OCI-LY1 (cell line): ENCODE data around the gene UBQLNL.

Experiments
- H2AFZ ChIP-seq: fragments of 200-600 bp; sonication (generic), shearing (Covaris generic); 2 replicates; pipeline ENCODE4 v1.6.0; 2014; ENCODE audit warnings: antibody characterized with exemption, mild to moderate bottlenecking, low read length
- H3F3A ChIP-seq: fragments of 200-600 bp; sonication (generic), shearing (Covaris generic); 2 replicates; pipeline ENCODE4 v1.6.0; 2014; ENCODE audit warnings: mild to moderate bottlenecking, antibody characterized with exemption, low read length, moderate library complexity; ENCODE audit not compliant: insufficient read depth
- H3K27ac ChIP-seq: fragments of 200-600 bp; sonication (generic); 2 replicates; pipeline ENCODE4 v1.5.1; 2014; ENCODE audit warnings: low read length, mixed run types, mild to moderate bottlenecking, low read depth; ENCODE audit not compliant: poor library complexity, severe bottlenecking
- H3K27me3 ChIP-seq: fragments of 200-600 bp; sonication (generic); 2 replicates; pipeline ENCODE4 v1.6.0; 2014; ENCODE audit warnings: antibody characterized with exemption, mild to moderate bottlenecking, low read length, moderate library complexity; ENCODE audit not compliant: insufficient read depth
- H3K36me3 ChIP-seq: fragments of 200-600 bp; sonication (generic); 2 replicates; pipeline ENCODE4 v1.6.1; 2014; ENCODE audit warnings: mild to moderate bottlenecking, antibody characterized with exemption, low read length, moderate library complexity, mixed read lengths; ENCODE audit not compliant: insufficient read depth
- H3K4me1 ChIP-seq: fragments of 200-600 bp; sonication (generic); 2 replicates; pipeline ENCODE4 v1.5.1; 2014; ENCODE audit warnings: mild to moderate bottlenecking, low read length, moderate library complexity; ENCODE audit not compliant: insufficient read depth, severe bottlenecking
- H3K4me2 ChIP-seq: fragments of 200-600 bp; sonication (generic), shearing (Covaris generic); 2 replicates; pipeline ENCODE4 v1.6.1; 2014; ENCODE audit warnings: low read length
- H3K4me3 ChIP-seq: fragments of 200-600 bp; sonication (generic); 2 replicates; pipeline ENCODE4 v1.5.1; 2014; ENCODE audit warnings: low read length, low read depth, mild to moderate bottlenecking, mixed read lengths; ENCODE audit not compliant: poor library complexity, severe bottlenecking
- H3K79me2 ChIP-seq: fragments of 200-600 bp; shearing (Covaris generic); 2 replicates; pipeline ENCODE4 v1.6.1; 2016; ENCODE audit warnings: mixed run types, low read length, mixed read lengths; ENCODE audit not compliant: insufficient read depth
- H3K9ac ChIP-seq: fragments of 200-600 bp; sonication (generic), shearing (Covaris generic); 2 replicates; pipeline ENCODE4 v1.6.1; 2014; ENCODE audit warnings: mild to moderate bottlenecking, low read length, mixed read lengths
- H3K9me2 ChIP-seq: fragments of 200-600 bp; sonication (generic), shearing (Covaris generic); 2 replicates; pipeline ENCODE4 v1.6.1; 2014; ENCODE audit warnings: low read depth, mild to moderate bottlenecking, low read length, mixed read lengths
- H3K9me3 ChIP-seq: fragments of 200-600 bp; shearing (Covaris generic); 2 replicates; pipeline ENCODE4 v1.6.1; 2014; ENCODE audit warnings: low read length, mixed read lengths
- H4K20me1 ChIP-seq: fragments of 200-600 bp; sonication (generic), shearing (Covaris generic); 2 replicates; pipeline ENCODE4 v1.6.0; 2016; ENCODE audit warnings: mild to moderate bottlenecking, low read length; ENCODE audit not compliant: insufficient read depth
- EZH2 ChIP-seq: fragments of 200-600 bp; sonication (generic), shearing (Covaris generic); IDR thresholded peaks from 2 replicates; pipeline ENCODE4 v1.8.0; 2017; ENCODE audit warnings: borderline replicate concordance, mixed run types, mild to moderate bottlenecking, antibody characterized with exemption, low read length, moderate library complexity, mixed read lengths
- TF ChIP-seq, protein P1 (sequence below): fragments of 200-600 bp; sonication (generic), shearing (Covaris generic); IDR thresholded peaks from 2 replicates; pipeline ENCODE4 v1.5.1; 2017; ENCODE audit warnings: mild to moderate bottlenecking, antibody characterized with exemption, low read length, moderate library complexity, mixed read lengths

Gene UBQLNL

DNA sequence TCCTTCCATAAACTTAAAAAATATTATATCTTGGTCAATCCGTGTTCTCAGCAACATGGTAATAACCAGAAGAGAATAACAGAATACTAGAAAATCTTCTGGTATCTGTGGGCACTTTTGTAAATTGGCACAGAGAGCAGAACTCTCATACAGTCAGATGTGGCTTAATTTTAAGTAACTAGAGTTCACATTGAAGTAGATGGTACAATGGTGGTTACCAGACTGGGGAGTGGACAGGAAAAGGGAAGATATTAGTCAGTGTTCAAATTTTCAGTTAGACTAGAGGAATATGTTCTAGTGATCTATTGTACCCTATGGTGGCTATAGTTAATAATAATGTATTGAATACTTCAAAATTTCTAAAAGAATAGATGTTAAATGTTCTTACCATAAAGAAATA is 24.9 kb upstream of the UBQLNL start:
- Histone ChIP-seq H3K9me3 (no peaks in the 10 kb centered on the region), H3K4me2 (no peak overlapping the region), H3K4me3 (no peak overlapping the region), H3K4me1 (no peaks in the 10 kb centered on the region), H3F3A (no peaks in the 10 kb centered on the region), H4K20me1 (no peaks in the 10 kb centered on the region; the same call in 1 of the 2 replicates), H3K9me2 (no peaks in the 10 kb centered on the region), H3K79me2 (no peaks in the 10 kb centered on the region), H3K27ac (no peak overlapping the region), H3K27me3 (no peaks in the 10 kb centered on the region), H2AFZ (no peak overlapping the region), H3K36me3 (no peaks in the 10 kb centered on the region), H3K9ac (no peak overlapping the region)
- TF ChIP-seq EZH2, result no peak
- TF ChIP-seq, protein P1, sequence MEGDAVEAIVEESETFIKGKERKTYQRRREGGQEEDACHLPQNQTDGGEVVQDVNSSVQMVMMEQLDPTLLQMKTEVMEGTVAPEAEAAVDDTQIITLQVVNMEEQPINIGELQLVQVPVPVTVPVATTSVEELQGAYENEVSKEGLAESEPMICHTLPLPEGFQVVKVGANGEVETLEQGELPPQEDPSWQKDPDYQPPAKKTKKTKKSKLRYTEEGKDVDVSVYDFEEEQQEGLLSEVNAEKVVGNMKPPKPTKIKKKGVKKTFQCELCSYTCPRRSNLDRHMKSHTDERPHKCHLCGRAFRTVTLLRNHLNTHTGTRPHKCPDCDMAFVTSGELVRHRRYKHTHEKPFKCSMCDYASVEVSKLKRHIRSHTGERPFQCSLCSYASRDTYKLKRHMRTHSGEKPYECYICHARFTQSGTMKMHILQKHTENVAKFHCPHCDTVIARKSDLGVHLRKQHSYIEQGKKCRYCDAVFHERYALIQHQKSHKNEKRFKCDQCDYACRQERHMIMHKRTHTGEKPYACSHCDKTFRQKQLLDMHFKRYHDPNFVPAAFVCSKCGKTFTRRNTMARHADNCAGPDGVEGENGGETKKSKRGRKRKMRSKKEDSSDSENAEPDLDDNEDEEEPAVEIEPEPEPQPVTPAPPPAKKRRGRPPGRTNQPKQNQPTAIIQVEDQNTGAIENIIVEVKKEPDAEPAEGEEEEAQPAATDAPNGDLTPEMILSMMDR, result no peak

DNA sequence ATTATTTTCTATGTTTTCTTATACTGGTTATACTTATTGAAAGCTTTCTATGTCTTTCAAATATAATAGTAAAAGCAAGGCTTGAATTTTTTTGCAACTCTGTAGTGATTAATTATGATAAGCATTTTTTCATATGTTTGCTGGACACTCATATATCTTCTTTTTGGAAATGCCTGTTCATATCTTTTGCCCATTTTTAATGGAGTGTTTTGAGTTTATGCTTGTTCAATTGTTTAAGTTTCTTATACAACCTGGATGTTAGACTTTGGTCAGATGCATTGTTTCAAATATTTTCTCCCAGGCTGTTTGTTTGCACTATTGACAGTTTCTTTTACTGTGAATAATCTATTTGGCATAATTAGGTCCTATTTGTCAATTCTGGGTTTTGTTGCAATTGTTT is 20.0 kb upstream of the UBQLNL start:
- H3K79me2 ChIP-seq, result no peaks in the 10 kb centered on the region
- no peak overlapping the region for H3K4me3 ChIP-seq
- TF ChIP-seq EZH2, result no peak
- TF ChIP-seq, protein P1, result no peak
- H2AFZ ChIP-seq, result no peak overlapping the region
- no peak overlapping the region for H3K27ac ChIP-seq
- H3K36me3 ChIP-seq, result no peaks in the 10 kb centered on the region
- no peaks in the 10 kb centered on the region for H3K9me3 ChIP-seq
- no peaks in the 10 kb centered on the region for H3K9me2 ChIP-seq
- H3K27me3 ChIP-seq, result no peaks in the 10 kb centered on the region
- H3F3A ChIP-seq, result no peaks in the 10 kb centered on the region
- H4K20me1 ChIP-seq, result no peaks in the 10 kb centered on the region
- no peaks in the 10 kb centered on the region for H3K4me1 ChIP-seq
- H3K4me2 ChIP-seq, result no peak overlapping the region
- H3K9ac ChIP-seq, result no peak overlapping the region

DNA sequence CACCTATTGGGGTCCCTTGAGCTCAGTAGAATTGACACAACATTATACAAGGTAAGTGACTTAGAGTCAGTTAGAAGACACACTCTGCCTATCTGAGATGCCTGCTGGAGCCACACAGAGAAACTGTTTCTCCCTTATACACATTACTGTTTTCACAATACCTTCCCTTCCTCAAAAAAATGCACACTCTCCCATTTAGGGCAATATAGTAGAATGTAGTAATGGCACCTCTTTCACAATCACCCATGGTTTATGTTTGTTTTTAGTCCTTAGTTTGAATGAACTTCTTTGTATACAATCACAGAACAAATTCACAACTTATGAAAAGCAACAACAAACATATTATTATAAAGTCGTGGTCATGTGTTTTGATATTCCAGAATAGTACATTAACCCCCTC is 17.5 kb upstream of the UBQLNL start:
- Histone ChIP-seq H4K20me1 (no peaks in the 10 kb centered on the region), H3K4me2 (no peak overlapping the region), H2AFZ (no peak overlapping the region), H3K9me2 (no peaks in the 10 kb centered on the region), H3F3A (no peaks in the 10 kb centered on the region), H3K36me3 (no peaks in the 10 kb centered on the region), H3K9ac (no peak overlapping the region), H3K4me3 (no peak overlapping the region), H3K27me3 (no peaks in the 10 kb centered on the region), H3K79me2 (no peaks in the 10 kb centered on the region), H3K27ac (no peak overlapping the region), H3K4me1 (no peaks in the 10 kb centered on the region), H3K9me3 (no peaks in the 10 kb centered on the region)
- TF ChIP-seq EZH2, result no peak
- TF ChIP-seq, protein P1, result no peak
